K562 (cell line): Measurements from ENCODE around the gene PSMD8. TPM values are rescaled to one million over a fixed set of nuclear protein-coding genes. Genes with fewer than 3 reads are reported as not detected.

Source experiments
- HDAC1 ChIP-seq, 2 experiments: fragments of 450-650 bp; IDR thresholded peaks; 2 replicates each; pipeline ENCODE4 v1.6.1; 2016 to 2017; ENCODE audit warnings: inconsistent platforms in 1 of 2, mild to moderate bottlenecking in 1 of 2, moderate library complexity in 1 of 2
- IRF9 ChIP-seq: fragments of 450-650 bp; IDR thresholded peaks from 2 replicates; pipeline ENCODE4 v1.6.1; 2016; ENCODE audit warnings: missing biosample characterization, missing genetic modification characterization
- PHB ChIP-seq: fragments of 250-450 bp; sonication (Bioruptor Pico); IDR thresholded peaks from 2 replicates; pipeline ENCODE4 v1.5.0; 2021
- PTRF ChIP-seq: fragments of 450-650 bp; IDR thresholded peaks from 2 replicates; pipeline ENCODE4 v1.6.1; 2016; ENCODE audit warnings: mild to moderate bottlenecking, missing genetic modification characterization, missing compliant biosample characterization
- RBBP5 ChIP-seq: fragments of 200-600 bp; sonication (generic); IDR thresholded peaks from 2 replicates; pipeline ENCODE4 v1.6.1; 2012; ENCODE audit warnings: borderline replicate concordance, mild to moderate bottlenecking, low read length, control low read depth, inconsistent platforms; ENCODE audit not compliant: insufficient read depth, poor library complexity, severe bottlenecking
- TCFL5 ChIP-seq: fragments of 250-450 bp; sonication (Bioruptor Pico); conservative IDR thresholded peaks from 2 replicates; pipeline ENCODE4 v1.6.1; 2021; ENCODE audit warnings: mild to moderate bottlenecking, moderate library complexity, matching md5 sums
- ZNF384 ChIP-seq: IDR thresholded peaks from 2 replicates; pipeline ENCODE4 v1.6.1; 2012; ENCODE audit warnings: low read depth, low read length, improper control_type of control experiment
- polyA plus RNA-seq, 8 experiments: library from polyadenylated mRNA; depleted of rRNA in 4 of 8; stranded (reverse) in 5 of 8; unstranded in 3 of 8; fragments of >200 nt; fragmentation: Nextera tagmentation in 2 of 8; fragmentation: Illumina TruSeq in 1 of 8; extraction: Ambion mirVana in 2 of 8; extraction: Trizol in 1 of 8; gene quantifications; 2 replicates each; pipeline versions ENCODE4 v1.2.1 to v1.2.3, GENCODE V29; 2011 to 2014; ENCODE audit warnings: inconsistent platforms in 1 of 8, missing spikeins in 1 of 8
- total RNA-seq, 7 experiments: library from RNA; depleted of rRNA in 6 of 7; stranded (reverse); fragments of >200 nt in 6 of 7; fragmentation: Illumina TruSeq in 2 of 7; extraction: Trizol in 2 of 7; gene quantifications; 2 replicates each; pipeline versions ENCODE4 v1.2.1 to v1.2.3, GENCODE V29; 2011 to 2021; ENCODE audit warnings: low replicate concordance in 1 of 7
- TF ChIP-seq, protein P1 (sequence below): fragments of 250-450 bp; sonication (Bioruptor Pico); IDR thresholded peaks from 2 replicates; pipeline ENCODE4 v1.5.0; 2021; ENCODE audit warnings: mild to moderate bottlenecking, borderline replicate concordance
- TF ChIP-seq, protein P2 (sequence below): sonication (generic); formaldehyde crosslinking; IDR thresholded peaks from 2 replicates; pipeline ENCODE4 v1.8.0; 2022; ENCODE audit warnings: missing genetic modification reagents, mild to moderate bottlenecking, borderline replicate concordance
- TF ChIP-seq, protein P3 (sequence below): fragments of 450-650 bp; formaldehyde crosslinking; conservative IDR thresholded peaks from 2 replicates; pipeline ENCODE4 v1.4.0; 2022; ENCODE audit warnings: mild to moderate bottlenecking, missing genetic modification characterization

The PSMD8 gene
- total and polyA plus RNA-seq, 9 of the 15 experiments (the other 6 are each of a cell fraction or from before 2014, with no cell fraction given): 130 to 583 (median 315) TPM

DNA sequence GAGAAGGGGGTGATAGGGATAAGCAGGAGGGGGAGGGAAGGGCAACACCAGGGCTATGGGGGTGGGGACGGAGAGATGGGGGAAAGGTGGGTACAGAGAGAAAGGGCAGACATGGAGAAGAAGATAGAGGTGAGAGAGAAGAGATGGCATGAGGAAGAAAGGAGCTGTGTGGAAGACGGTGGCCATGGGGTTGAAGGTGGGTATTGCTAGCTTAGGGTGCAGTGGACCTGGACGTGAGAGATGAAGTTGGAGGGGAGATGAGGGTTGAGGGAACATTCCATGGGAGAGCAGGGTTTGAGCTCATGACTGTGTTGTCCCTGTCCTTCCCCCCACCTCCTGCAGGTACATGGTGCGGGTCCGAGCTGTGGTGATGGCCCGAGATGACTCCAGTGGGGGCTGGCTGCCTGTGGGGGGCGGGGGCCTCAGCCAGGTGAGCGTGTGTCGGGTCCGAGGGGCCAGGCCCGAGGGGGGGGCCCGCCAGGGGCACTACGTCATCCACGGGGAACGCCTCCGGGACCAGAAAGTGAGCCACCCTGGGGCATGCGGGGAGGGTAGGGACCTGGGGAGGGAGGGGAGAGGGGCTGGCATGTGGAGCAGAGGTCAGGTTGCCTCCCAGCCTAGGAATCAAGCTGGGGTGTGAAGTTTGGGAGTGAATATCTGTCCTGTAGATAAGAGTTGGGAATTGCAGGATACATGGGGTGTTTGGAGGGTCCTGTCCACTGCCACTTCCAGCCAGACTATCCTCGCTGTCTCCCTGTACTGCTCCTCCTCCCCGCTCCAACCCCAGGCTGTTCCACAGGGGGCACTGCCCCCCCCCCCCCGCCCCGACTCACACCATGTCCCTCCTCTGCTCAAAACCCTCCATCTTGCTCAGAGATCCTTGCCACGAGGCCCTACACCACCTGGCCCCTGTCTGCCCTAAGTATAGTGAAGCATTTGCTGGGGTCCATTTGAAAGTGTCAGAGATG is 15.9 kb downstream of the PSMD8 start (continued):
- TF ChIP-seq PTRF (no peak), IRF9 (tag) (no peak), HDAC1 (IDR thresholded peaks at IDR 0.05) (no peak), TCFL5 (no peak), RBBP5 (no peak), PHB (CRISPR knock-in tag) (no peak), ZNF384 (no peak)
- TF ChIP-seq, protein P1, sequence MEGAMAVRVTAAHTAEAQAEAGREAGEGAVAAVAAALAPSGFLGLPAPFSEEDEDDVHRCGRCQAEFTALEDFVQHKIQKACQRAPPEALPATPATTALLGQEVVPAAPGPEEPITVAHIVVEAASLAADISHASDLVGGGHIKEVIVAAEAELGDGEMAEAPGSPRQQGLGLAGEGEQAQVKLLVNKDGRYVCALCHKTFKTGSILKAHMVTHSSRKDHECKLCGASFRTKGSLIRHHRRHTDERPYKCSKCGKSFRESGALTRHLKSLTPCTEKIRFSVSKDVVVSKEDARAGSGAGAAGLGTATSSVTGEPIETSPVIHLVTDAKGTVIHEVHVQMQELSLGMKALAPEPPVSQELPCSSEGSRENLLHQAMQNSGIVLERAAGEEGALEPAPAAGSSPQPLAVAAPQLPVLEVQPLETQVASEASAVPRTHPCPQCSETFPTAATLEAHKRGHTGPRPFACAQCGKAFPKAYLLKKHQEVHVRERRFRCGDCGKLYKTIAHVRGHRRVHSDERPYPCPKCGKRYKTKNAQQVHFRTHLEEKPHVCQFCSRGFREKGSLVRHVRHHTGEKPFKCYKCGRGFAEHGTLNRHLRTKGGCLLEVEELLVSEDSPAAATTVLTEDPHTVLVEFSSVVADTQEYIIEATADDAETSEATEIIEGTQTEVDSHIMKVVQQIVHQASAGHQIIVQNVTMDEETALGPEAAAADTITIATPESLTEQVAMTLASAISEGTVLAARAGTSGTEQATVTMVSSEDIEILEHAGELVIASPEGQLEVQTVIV: no peak
- TF ChIP-seq, protein P2, sequence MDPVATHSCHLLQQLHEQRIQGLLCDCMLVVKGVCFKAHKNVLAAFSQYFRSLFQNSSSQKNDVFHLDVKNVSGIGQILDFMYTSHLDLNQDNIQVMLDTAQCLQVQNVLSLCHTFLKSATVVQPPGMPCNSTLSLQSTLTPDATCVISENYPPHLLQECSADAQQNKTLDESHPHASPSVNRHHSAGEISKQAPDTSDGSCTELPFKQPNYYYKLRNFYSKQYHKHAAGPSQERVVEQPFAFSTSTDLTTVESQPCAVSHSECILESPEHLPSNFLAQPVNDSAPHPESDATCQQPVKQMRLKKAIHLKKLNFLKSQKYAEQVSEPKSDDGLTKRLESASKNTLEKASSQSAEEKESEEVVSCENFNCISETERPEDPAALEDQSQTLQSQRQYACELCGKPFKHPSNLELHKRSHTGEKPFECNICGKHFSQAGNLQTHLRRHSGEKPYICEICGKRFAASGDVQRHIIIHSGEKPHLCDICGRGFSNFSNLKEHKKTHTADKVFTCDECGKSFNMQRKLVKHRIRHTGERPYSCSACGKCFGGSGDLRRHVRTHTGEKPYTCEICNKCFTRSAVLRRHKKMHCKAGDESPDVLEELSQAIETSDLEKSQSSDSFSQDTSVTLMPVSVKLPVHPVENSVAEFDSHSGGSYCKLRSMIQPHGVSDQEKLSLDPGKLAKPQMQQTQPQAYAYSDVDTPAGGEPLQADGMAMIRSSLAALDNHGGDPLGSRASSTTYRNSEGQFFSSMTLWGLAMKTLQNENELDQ (CRISPR knock-in tag): no peak
- TF ChIP-seq, protein P3, sequence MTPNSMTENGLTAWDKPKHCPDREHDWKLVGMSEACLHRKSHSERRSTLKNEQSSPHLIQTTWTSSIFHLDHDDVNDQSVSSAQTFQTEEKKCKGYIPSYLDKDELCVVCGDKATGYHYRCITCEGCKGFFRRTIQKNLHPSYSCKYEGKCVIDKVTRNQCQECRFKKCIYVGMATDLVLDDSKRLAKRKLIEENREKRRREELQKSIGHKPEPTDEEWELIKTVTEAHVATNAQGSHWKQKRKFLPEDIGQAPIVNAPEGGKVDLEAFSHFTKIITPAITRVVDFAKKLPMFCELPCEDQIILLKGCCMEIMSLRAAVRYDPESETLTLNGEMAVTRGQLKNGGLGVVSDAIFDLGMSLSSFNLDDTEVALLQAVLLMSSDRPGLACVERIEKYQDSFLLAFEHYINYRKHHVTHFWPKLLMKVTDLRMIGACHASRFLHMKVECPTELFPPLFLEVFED: no peak
